ENCODE results near the gene SKI. TPM values are rescaled to one million over a fixed set of nuclear protein-coding genes. Genes with fewer than 3 reads are reported as not detected.

Gene SKI
- total and polyA plus RNA-seq, 2 donors (not counting 1 experiment from before 2014, with no cell fraction given) = 14.9 to 74.9 TPM

GRCh38 chr1:2224170-2224584 is 3.9 kb upstream of the SKI start:
- intact Hi-C loops (cut with micrococcal nuclease) = no loop called here
- no peaks in the 10 kb centered on the region for H3K9me3 Mint-ChIP-seq (ENCODE audit: insufficient read depth)
- H3K27ac ChIP-seq (ENCODE audit: low read length in 2 of 2) = no peak overlapping the region
- DNase-seq (no peak), ATAC-seq (ENCODE audit: low read depth) (no peak)
- no peak overlapping the region for H3K4me2 ChIP-seq (replicated peaks; ENCODE audit: low read depth, low read length, poor library complexity, severe bottlenecking)
- H3K4me3 ChIP-seq (ENCODE audit: control extremely low read depth in 1 of 5, extremely low read depth in 1 of 5, insufficient read depth in 1 of 5, low read depth in 2 of 5, low read length in 4 of 5) = no peak overlapping the region
- H3K9ac ChIP-seq (ENCODE audit: low read length) = no peak overlapping the region
- peaks cover 4% of the 10 kb centered on the region for H3K79me2 ChIP-seq (ENCODE audit: control insufficient read depth, insufficient read depth, low read length)
- peaks cover 3% of the 10 kb centered on the region for H4K20me1 ChIP-seq (ENCODE audit: control insufficient read depth, insufficient read depth, low read length, poor library complexity, severe bottlenecking)
- no peaks in the 10 kb centered on the region for H3K27me3 ChIP-seq (replicated peaks in 1 of 4; ENCODE audit: control extremely low read depth in 1 of 4, control insufficient read depth in 3 of 4, insufficient read depth in 4 of 4, low read length in 3 of 4)
- 81% methylated on average over 5 of the region's 7 CpGs for WGBS (ENCODE audit: insufficient coverage)
- H3K4me1 ChIP-seq (ENCODE audit: control insufficient read depth in 2 of 2, insufficient read depth in 2 of 2, low read length in 2 of 2) = peaks cover 3 to 9% of the 10 kb centered on the region in 2 donors
- no peaks in the 10 kb centered on the region for H3K36me3 ChIP-seq (replicated peaks in 1 of 2; ENCODE audit: control extremely low read depth in 1 of 2, control insufficient read depth in 1 of 2, extremely low read depth in 1 of 2, insufficient read depth in 2 of 2, low read length in 1 of 2)
- peaks cover 5% of the 10 kb centered on the region for H3K4me1 Mint-ChIP-seq
- no peaks in the 10 kb centered on the region for H3K9me3 ChIP-seq (ENCODE audit: control extremely low read depth in 1 of 3, control insufficient read depth in 2 of 3, insufficient read depth in 1 of 3, low read length in 2 of 3)
- no peak overlapping the region for H3K27ac Mint-ChIP-seq
- H2AFZ ChIP-seq (ENCODE audit: insufficient read depth, low read depth, low read length, poor library complexity, severe bottlenecking) = no peak overlapping the region
- H3K4me3 Mint-ChIP-seq = no peak overlapping the region
- TF ChIP-seq EZH2 (IDR thresholded peaks at IDR 0.05; ENCODE audit: borderline replicate concordance, insufficient read depth, low read depth, low read length, poor library complexity, severe bottlenecking) = no peak
- TF ChIP-seq, protein P1, sequence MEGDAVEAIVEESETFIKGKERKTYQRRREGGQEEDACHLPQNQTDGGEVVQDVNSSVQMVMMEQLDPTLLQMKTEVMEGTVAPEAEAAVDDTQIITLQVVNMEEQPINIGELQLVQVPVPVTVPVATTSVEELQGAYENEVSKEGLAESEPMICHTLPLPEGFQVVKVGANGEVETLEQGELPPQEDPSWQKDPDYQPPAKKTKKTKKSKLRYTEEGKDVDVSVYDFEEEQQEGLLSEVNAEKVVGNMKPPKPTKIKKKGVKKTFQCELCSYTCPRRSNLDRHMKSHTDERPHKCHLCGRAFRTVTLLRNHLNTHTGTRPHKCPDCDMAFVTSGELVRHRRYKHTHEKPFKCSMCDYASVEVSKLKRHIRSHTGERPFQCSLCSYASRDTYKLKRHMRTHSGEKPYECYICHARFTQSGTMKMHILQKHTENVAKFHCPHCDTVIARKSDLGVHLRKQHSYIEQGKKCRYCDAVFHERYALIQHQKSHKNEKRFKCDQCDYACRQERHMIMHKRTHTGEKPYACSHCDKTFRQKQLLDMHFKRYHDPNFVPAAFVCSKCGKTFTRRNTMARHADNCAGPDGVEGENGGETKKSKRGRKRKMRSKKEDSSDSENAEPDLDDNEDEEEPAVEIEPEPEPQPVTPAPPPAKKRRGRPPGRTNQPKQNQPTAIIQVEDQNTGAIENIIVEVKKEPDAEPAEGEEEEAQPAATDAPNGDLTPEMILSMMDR (IDR thresholded peaks at IDR 0.05) = no peak
- no peaks in the 10 kb centered on the region for H3K27me3 Mint-ChIP-seq
- ChIA-PET POLR2A (no interaction called here), CTCF (interaction anchor here (0.8 to 1.5 kb wide), 4 partner anchors 12 to 157 kb away, joined by 3 to 6 read pairs (median 4); no protein-coding TSS in a partner anchor)

- Mint-ChIP-seq H3K9me3 (ENCODE audit: insufficient read depth) (no peaks in the 10 kb centered on the region), H3K4me3 (peak overlapping the region; percentile 44), H3K27me3 (no peaks in the 10 kb centered on the region), H3K27ac (no peak overlapping the region), H3K4me1 (peaks cover 12% of the 10 kb centered on the region)
- intact Hi-C loops (cut with micrococcal nuclease) = loop anchor here (5.0 kb wide), 1 partner anchor 1677 kb away; the partner anchor contains the start of gene C1orf174
- no peaks in the 10 kb centered on the region for H3K9me3 ChIP-seq (ENCODE audit: control extremely low read depth in 1 of 3, control insufficient read depth in 2 of 3, insufficient read depth in 1 of 3, low read length in 2 of 3)
- H3K79me2 ChIP-seq (ENCODE audit: control insufficient read depth, insufficient read depth, low read length) = peaks cover 10% of the 10 kb centered on the region
- H3K4me2 ChIP-seq (replicated peaks; ENCODE audit: low read depth, low read length, poor library complexity, severe bottlenecking) = no peak overlapping the region
- ChIA-PET POLR2A (no interaction called here), CTCF (interaction anchor here (0.6 to 1.5 kb wide), 5 partner anchors 13 to 156 kb away, joined by 3 to 6 read pairs (median 3); no protein-coding TSS in a partner anchor)
- 97% methylated on average over 5 of the region's 18 CpGs for WGBS (ENCODE audit: insufficient coverage)
- H3K9ac ChIP-seq (ENCODE audit: low read length) = no peak overlapping the region
- no peak overlapping the region for H2AFZ ChIP-seq (ENCODE audit: insufficient read depth, low read depth, low read length, poor library complexity, severe bottlenecking)
- H3K4me3 ChIP-seq (ENCODE audit: control extremely low read depth in 1 of 5, extremely low read depth in 1 of 5, insufficient read depth in 1 of 5, low read depth in 2 of 5, low read length in 4 of 5) = no peak overlapping the region
- H4K20me1 ChIP-seq (ENCODE audit: control insufficient read depth, insufficient read depth, low read length, poor library complexity, severe bottlenecking) = peaks cover 9% of the 10 kb centered on the region
- no peaks in the 10 kb centered on the region for H3K27me3 ChIP-seq (replicated peaks in 1 of 4; ENCODE audit: control extremely low read depth in 1 of 4, control insufficient read depth in 3 of 4, insufficient read depth in 4 of 4, low read length in 3 of 4)
- no peaks in the 10 kb centered on the region for H3K36me3 ChIP-seq (replicated peaks in 1 of 2; ENCODE audit: control extremely low read depth in 1 of 2, control insufficient read depth in 1 of 2, extremely low read depth in 1 of 2, insufficient read depth in 2 of 2, low read length in 1 of 2)
- H3K4me1 ChIP-seq (ENCODE audit: control insufficient read depth in 2 of 2, insufficient read depth in 2 of 2, low read length in 2 of 2) = peaks cover 8 to 16% of the 10 kb centered on the region in 2 donors
- DNase-seq = no peak
- no peak for ATAC-seq (ENCODE audit: low read depth)
- TF ChIP-seq, protein P1 (IDR thresholded peaks at IDR 0.05) = no peak
- no peak for TF ChIP-seq EZH2 (IDR thresholded peaks at IDR 0.05; ENCODE audit: borderline replicate concordance, insufficient read depth, low read depth, low read length, poor library complexity, severe bottlenecking)
- H3K27ac ChIP-seq (ENCODE audit: low read length in 2 of 2) = no peak overlapping the region
These were observed 3.3 kb upstream of the SKI start for GRCh38 chr1:2224631-2225428.

Data from B cell (primary cell).